H1 (cell line): ENCODE measurements around the gene RSAD1. TPM values are rescaled to one million over a fixed set of nuclear protein-coding genes. Genes with fewer than 3 reads are reported as not detected.
A peak's percentile ranks its signal among the peaks of the same experiment; 100 is the strongest.

Experiments
- CTCF ChIA-PET: fragments of 300-600 bp; sonication (Branson Sonifier 250); formaldehyde crosslinking; loops from one replicate; lab custom pipeline; 2021; ENCODE audit not compliant: partially characterized antibody; lab: Charles Lee
- POLR2A ChIA-PET: fragments of 300-600 bp; sonication (Branson Sonifier 250); formaldehyde crosslinking; loops from one replicate; lab custom pipeline; 2021; ENCODE audit warnings: inconsistent platforms; ENCODE audit not compliant: partially characterized antibody; lab: Charles Lee
- DNase-seq, 2 experiments: peaks; one replicate each; pipeline versions ENCODE4 v3.0.0 to v3.0.0-alpha.2; 2010 to 2022; ENCODE audit warnings: low spot score in 2 of 2, low read depth in 1 of 2, mixed read lengths in 1 of 2
- FAIRE-seq: peaks from 2 replicates; lab custom pipeline; 2011; peaks lifted over from hg19 to GRCh38; lab: Jason Lieb, UNC
- H2AFZ ChIP-seq: 2 replicates; pipeline ENCODE4 v1.8.1; 2012; ENCODE audit warnings: low read length, inconsistent platforms
- H2AK5ac ChIP-seq: 2 replicates; pipeline ENCODE4 v1.6.1; 2013; ENCODE audit warnings: low read depth, low read length
- H2BK120ac ChIP-seq: replicated peaks from 2 replicates; pipeline ENCODE3; 2013; ENCODE audit warnings: low read depth, low read length, inconsistent platforms
- H2BK12ac ChIP-seq: 2 replicates; pipeline ENCODE4 v1.6.1; 2013; ENCODE audit warnings: low read depth, low read length
- H2BK15ac ChIP-seq: 2 replicates; pipeline ENCODE4 v1.6.1; 2013; ENCODE audit warnings: low read length
- H2BK20ac ChIP-seq: 2 replicates; pipeline ENCODE4 v1.6.1; 2013; ENCODE audit warnings: low read length
- H2BK5ac ChIP-seq: 2 replicates; pipeline ENCODE4 v1.6.1; 2013; ENCODE audit warnings: low read depth, low read length
- H3K14ac ChIP-seq: 2 replicates; pipeline ENCODE4 v1.6.1; 2013; ENCODE audit warnings: inconsistent platforms; ENCODE audit not compliant: insufficient read length
- H3K18ac ChIP-seq: 2 replicates; pipeline ENCODE4 v1.6.1; 2013; ENCODE audit warnings: low read length; ENCODE audit errors: extremely low read depth
- H3K23ac ChIP-seq: 2 replicates; pipeline ENCODE4 v1.6.1; 2013; ENCODE audit warnings: inconsistent platforms; ENCODE audit not compliant: insufficient read length
- H3K23me2 ChIP-seq: 2 replicates; pipeline ENCODE4 v1.6.1; 2013; ENCODE audit warnings: low read depth, low read length
- H3K27ac ChIP-seq: 2 replicates; pipeline ENCODE4 v1.6.1; 2011; ENCODE audit warnings: low read depth, low read length, inconsistent platforms
- H3K27me3 ChIP-seq, 4 experiments: replicated peaks in 1 of 4; 1 replicate in 1 of 4; 2 replicates in 3 of 4; pipeline versions ENCODE4 v1.6.1 to v1.8.1; 2011 to 2013; ENCODE audit warnings: low read length in 3 of 4, mild to moderate bottlenecking in 3 of 4, inconsistent platforms in 2 of 4, mixed read lengths in 2 of 4, moderate library complexity in 1 of 4; ENCODE audit not compliant: control insufficient read depth in 3 of 4, insufficient read depth in 3 of 4; ENCODE audit errors: extremely low read depth in 1 of 4
- H3K36me3 ChIP-seq, 4 experiments: 2 replicates each; pipeline versions ENCODE4 v1.6.1 to v1.8.1; 2011 to 2013; ENCODE audit warnings: mild to moderate bottlenecking in 4 of 4, low read length in 3 of 4, moderate library complexity in 2 of 4, control low read depth in 1 of 4, inconsistent platforms in 1 of 4; ENCODE audit not compliant: insufficient read depth in 4 of 4, control insufficient read depth in 2 of 4
- H3K4ac ChIP-seq: replicated peaks from 2 replicates; pipeline ENCODE3; 2013; ENCODE audit warnings: low read length, low read depth, mixed read lengths, inconsistent platforms; ENCODE audit not compliant: insufficient read length
- H3K4me1 ChIP-seq, 4 experiments: replicated peaks in 1 of 4; 1 replicate in 1 of 4; 2 replicates in 3 of 4; pipeline versions ENCODE4 v1.6.1 to v1.8.1; 2011 to 2013; ENCODE audit warnings: low read length in 3 of 4, inconsistent platforms in 2 of 4, mixed read lengths in 1 of 4; ENCODE audit not compliant: insufficient read depth in 4 of 4, control insufficient read depth in 3 of 4
- H3K4me2 ChIP-seq, 2 experiments: 2 replicates each; pipeline versions ENCODE4 v1.6.1 to v1.8.1; 2011 to 2013; ENCODE audit warnings: low read depth in 2 of 2, low read length in 2 of 2, control low read depth in 1 of 2, inconsistent platforms in 1 of 2, mild to moderate bottlenecking in 1 of 2; ENCODE audit not compliant: insufficient read depth in 1 of 2
- H3K4me3 ChIP-seq, 4 experiments: fragments of 200-600, 300-600 bp in 1 of 4; sonication (generic), shearing (Covaris generic), sonication (Bioruptor Twin) in 1 of 4; 2 replicates each; pipeline versions ENCODE4 v1.5.1 to v1.8.1; 2011 to 2016; ENCODE audit warnings: low read length in 4 of 4, low read depth in 3 of 4, control low read depth in 2 of 4, inconsistent platforms in 2 of 4, mild to moderate bottlenecking in 2 of 4, mixed read lengths in 1 of 4, moderate library complexity in 1 of 4; ENCODE audit not compliant: insufficient read depth in 2 of 4; ENCODE audit errors: extremely low read depth in 1 of 4
- H3K56ac ChIP-seq: replicated peaks from 2 replicates; pipeline ENCODE3; 2013; ENCODE audit warnings: low read depth, mild to moderate bottlenecking, mixed read lengths, low read length, inconsistent platforms; ENCODE audit not compliant: insufficient read length
- H3K79me1 ChIP-seq: 2 replicates; pipeline ENCODE4 v1.6.1; 2013; ENCODE audit warnings: low read depth, low read length, control low read depth
- H3K79me2 ChIP-seq, 2 experiments: 2 replicates each; pipeline versions ENCODE4 v1.6.1 to v1.8.1; 2012 to 2013; ENCODE audit warnings: low read length in 2 of 2, mild to moderate bottlenecking in 2 of 2, inconsistent platforms in 1 of 2; ENCODE audit not compliant: insufficient read depth in 2 of 2, control insufficient read depth in 1 of 2
- H3K9ac ChIP-seq, 4 experiments: replicated peaks in 1 of 4; 1 replicate in 1 of 4; 2 replicates in 3 of 4; pipeline versions ENCODE4 v1.6.1 to v1.8.1; 2011 to 2013; ENCODE audit warnings: low read depth in 3 of 4, low read length in 3 of 4, control low read depth in 2 of 4, mild to moderate bottlenecking in 2 of 4, moderate library complexity in 2 of 4, inconsistent platforms in 1 of 4; ENCODE audit errors: extremely low read depth in 1 of 4
- H3K9me3 ChIP-seq, 2 experiments: 2 replicates each; pipeline versions ENCODE4 v1.6.1 to v1.8.1; 2012 to 2013; ENCODE audit warnings: mild to moderate bottlenecking in 2 of 2, moderate library complexity in 2 of 2, control low read depth in 1 of 2, inconsistent platforms in 1 of 2, low read depth in 1 of 2, low read length in 1 of 2, mixed read lengths in 1 of 2; ENCODE audit not compliant: insufficient read depth in 2 of 2
- H4K20me1 ChIP-seq, 2 experiments: replicated peaks in 1 of 2; 2 replicates each; pipeline versions ENCODE3 to v1.8.1; 2011 to 2013; ENCODE audit warnings: inconsistent platforms in 2 of 2, low read length in 2 of 2, mild to moderate bottlenecking in 1 of 2; ENCODE audit not compliant: insufficient read depth in 2 of 2, control insufficient read depth in 1 of 2
- H4K5ac ChIP-seq: 2 replicates; pipeline ENCODE4 v1.6.1; 2013; ENCODE audit warnings: low read length, low read depth, mixed read lengths, inconsistent platforms; ENCODE audit not compliant: insufficient read length
- H4K8ac ChIP-seq: 2 replicates; pipeline ENCODE4 v1.8.0; 2013; ENCODE audit warnings: mild to moderate bottlenecking, moderate library complexity, low read length, inconsistent platforms; ENCODE audit not compliant: insufficient read depth; ENCODE audit errors: extremely low read depth
- H4K91ac ChIP-seq: replicated peaks from 2 replicates; pipeline ENCODE3; 2013; ENCODE audit warnings: low read length, mixed read lengths, inconsistent platforms; ENCODE audit not compliant: insufficient read length
- HDAC6 ChIP-seq: IDR thresholded peaks from one replicate; pipeline ENCODE4 v1.7.1; 2012; ENCODE audit warnings: low read depth, mild to moderate bottlenecking, inconsistent platforms, low read length, moderate library complexity
- KDM1A ChIP-seq: fragments of 200-600, 300-600 bp; sonication (generic); IDR thresholded peaks from 2 replicates; pipeline ENCODE4 v1.7.1; 2016; ENCODE audit warnings: mild to moderate bottlenecking, low read length, borderline replicate concordance
- KDM5A ChIP-seq: fragments of 200-600 bp; IDR thresholded peaks from 2 replicates; pipeline ENCODE4 v1.7.1; 2012; ENCODE audit warnings: mild to moderate bottlenecking, low read length, inconsistent platforms, mixed read lengths
- TEAD4 ChIP-seq: IDR thresholded peaks from 2 replicates; pipeline ENCODE4 v1.6.1; 2012; ENCODE audit warnings: low read depth, low read length, inconsistent platforms, mixed read lengths
- WGBS, 2 experiments: shearing (Covaris generic) in 1 of 2; methylation state at CpG; one replicate each; pipeline versions ENCODE4 v1.1.6 to v1.1.7; 2013 to 2015; ENCODE audit warnings: low lambda C conversion rate in 2 of 2, mixed read lengths in 2 of 2, inconsistent platforms in 1 of 2, low coverage in 1 of 2, missing lambda C conversion rate in 1 of 2; ENCODE audit not compliant: insufficient replicate concordance in 2 of 2, insufficient coverage in 1 of 2, insufficient read length in 1 of 2; ENCODE audit errors: extremely low coverage in 1 of 2, missing lambda C conversion rate in 1 of 2; 5-methylcytosine and 5-hydroxymethylcytosine counted together
- polyA plus RNA-seq, 7 experiments: library from polyadenylated mRNA; depleted of rRNA in 3 of 7; stranded (reverse) in 5 of 7; unstranded in 2 of 7; fragments of >200 nt in 5 of 7; fragments of 200-250 nt in 2 of 7; gene quantifications; 1 replicate in 5 of 7; 2 replicates in 1 of 7; 4 replicates in 1 of 7; pipeline versions ENCODE4 v1.2.1 to v1.2.3, GENCODE V29; 2011 to 2013; ENCODE audit warnings: missing spikeins in 2 of 7, mixed read lengths in 2 of 7
- total RNA-seq: library from RNA; stranded (reverse); fragmentation: NEBNext Ultra II Directional; extraction: Animal tissue kit (Norgen Biotek cat#: 25700); gene quantifications from 2 replicates; pipeline ENCODE4 v1.2.1, GENCODE V29; 2021

RSAD1 gene
- total and polyA plus RNA-seq, 2 of the 8 experiments (the other 6 are each of a cell fraction or from before 2014, with no cell fraction given) = 17.9 to 33.5 TPM

DNA sequence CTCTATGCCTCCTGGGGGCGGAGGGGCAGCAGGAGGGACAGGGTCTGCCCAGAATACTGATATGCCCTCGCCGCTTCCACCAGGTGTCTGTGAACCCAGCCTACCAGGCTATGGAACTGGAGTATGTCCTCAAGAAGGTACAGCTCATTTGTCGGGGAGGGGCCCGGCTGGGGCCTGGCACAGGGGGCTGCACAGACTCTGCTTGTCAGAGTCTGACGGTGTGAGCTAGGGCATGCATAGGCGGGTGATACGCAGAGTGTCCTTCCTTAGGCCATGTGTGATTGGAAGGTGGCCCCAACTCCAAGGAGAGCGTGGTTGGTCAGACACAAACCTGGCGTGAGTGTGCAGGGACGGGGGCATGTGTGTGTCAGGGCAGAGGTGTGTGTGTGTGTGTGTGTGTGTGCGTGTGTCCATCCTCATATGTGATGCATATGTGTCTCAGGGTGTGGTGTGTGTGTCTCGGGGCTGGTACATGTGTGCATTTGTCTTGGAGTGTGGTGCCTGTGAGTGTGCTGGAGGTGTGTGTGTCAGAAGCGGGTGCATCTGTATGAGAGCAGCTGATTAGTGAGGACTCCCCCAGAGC, 17.0 kb upstream of the RSAD1 start:
- no peak overlapping the region for H2BK12ac ChIP-seq
- H3K56ac ChIP-seq = no peak overlapping the region
- 90% methylated on average over 14 of the region's 14 CpGs; no CpG with 5 or more reads in 1 of the 2 experiments for WGBS, 2 experiments
- H3K9me3 ChIP-seq = no peaks in the 10 kb centered on the region
- H2BK120ac ChIP-seq = no peak overlapping the region
- no peak overlapping the region for H3K18ac ChIP-seq
- no peaks in the 10 kb centered on the region for H3K79me2 ChIP-seq
- H3K79me1 ChIP-seq = no peaks in the 10 kb centered on the region
- no peak overlapping the region for H4K5ac ChIP-seq
- H2AFZ ChIP-seq = no peak overlapping the region
- H3K4me1 ChIP-seq = peaks cover 0 to under 1% (median 0%) of the 10 kb centered on the region in 4 experiments; a peak in 1 of 7 replicates
- H2BK5ac ChIP-seq = no peak overlapping the region; the same call in 1 of the 2 replicates
- no peak for FAIRE-seq
- peaks cover 0 to 9% of the 10 kb centered on the region in 2 experiments for H4K20me1 ChIP-seq
- no peak overlapping the region for H3K23ac ChIP-seq
- DNase-seq = no peak
- no peak overlapping the region for H3K9ac ChIP-seq
- no peaks in the 10 kb centered on the region; a peak in 1 of 8 replicates for H3K36me3 ChIP-seq
- no peak overlapping the region for H2BK15ac ChIP-seq
- no peak overlapping the region for H3K4ac ChIP-seq
- H2BK20ac ChIP-seq = no peak overlapping the region
- no peaks in the 10 kb centered on the region for H3K23me2 ChIP-seq
- CTCF ChIA-PET = interaction anchor here (1.1 to 4.1 kb wide), 3 partner anchors 12 to 162 kb away, joined by 3 to 22 read pairs (median 7); partner anchors contain the start of gene LRRC59
- H3K27ac ChIP-seq = no peak overlapping the region
- no peak overlapping the region for H4K91ac ChIP-seq
- H3K14ac ChIP-seq = no peak overlapping the region
- no peak overlapping the region for H3K4me3 ChIP-seq
- no peak overlapping the region for H2AK5ac ChIP-seq
- H3K27me3 ChIP-seq = peaks cover 0 to 3% (median 0%) of the 10 kb centered on the region in 4 experiments; a peak in 1 of 7 replicates
- no peak overlapping the region for H3K4me2 ChIP-seq
- POLR2A ChIA-PET = no interaction called here
- peak overlapping the region; percentile 40 for H4K8ac ChIP-seq
- TF ChIP-seq HDAC6 = no peak
- no peak for TF ChIP-seq KDM1A
- TF ChIP-seq TEAD4 = no peak
- TF ChIP-seq KDM5A = no peak
